ENCODE measurements around the gene MXRA5.
A peak's percentile ranks its signal among the peaks of the same experiment; 100 is the strongest.
"Not testable (repeated sequence)": the region's sequence is repeated elsewhere in the genome, so short reads cannot be mapped to it uniquely, and the experiment has no call there.

Gene MXRA5

DNA sequence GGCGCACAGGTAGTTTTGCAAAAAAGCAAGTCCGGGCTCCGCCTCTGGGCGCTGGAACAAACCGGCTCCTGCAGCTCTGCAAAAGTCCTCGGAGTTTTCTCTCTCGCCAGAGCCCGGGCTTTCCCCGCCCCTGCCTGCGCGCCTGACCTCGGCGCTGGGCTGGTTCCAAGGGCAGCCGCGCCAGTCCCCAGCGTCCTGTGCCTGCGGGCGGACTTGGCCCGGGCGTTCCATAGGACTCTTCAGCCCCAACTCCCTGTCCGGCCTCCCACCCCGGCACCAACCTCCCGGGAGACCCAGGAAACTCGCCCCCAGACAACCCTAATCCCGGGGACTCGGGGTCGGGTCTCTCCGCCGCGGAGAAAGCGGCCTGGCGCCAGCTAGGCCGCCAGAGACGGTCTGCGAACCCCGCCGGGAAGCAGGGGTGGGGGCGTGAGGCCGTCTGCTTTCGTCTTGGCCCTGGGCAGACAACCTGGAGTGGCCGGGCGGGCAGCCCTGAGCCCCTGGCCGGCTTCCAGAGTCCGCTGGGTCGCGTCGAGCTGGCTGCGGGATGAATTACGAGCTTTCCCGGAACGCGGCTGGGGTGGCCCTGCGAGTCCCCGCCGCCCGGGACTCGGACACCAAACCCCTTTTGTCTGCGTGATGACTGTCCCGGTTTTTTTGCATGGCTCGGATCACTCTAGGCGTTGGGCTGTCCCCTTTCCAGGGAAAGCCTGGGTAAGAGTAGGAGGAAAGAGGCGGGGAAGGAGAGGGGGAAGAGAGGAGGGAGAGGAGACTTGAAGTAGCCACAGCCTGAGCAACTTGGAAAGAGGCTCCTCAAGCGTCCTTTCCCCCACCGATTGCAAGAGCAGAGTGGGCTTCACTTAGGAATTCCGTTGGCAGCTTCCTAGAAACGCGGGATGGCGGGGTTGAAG lies 916 bp downstream of the MXRA5 start:
- peak; percentile 77 for ATAC-seq
- TF ChIP-seq PPARA (CRISPR knock-in tag; IDR thresholded peaks at IDR 0.05; ENCODE audit: borderline replicate concordance), result no peak
- no peak for TF ChIP-seq ISL1 (CRISPR knock-in tag; IDR thresholded peaks at IDR 0.05)
- no peak for TF ChIP-seq TCF4 (CRISPR knock-in tag; IDR thresholded peaks at IDR 0.05; ENCODE audit: borderline replicate concordance)
- TF ChIP-seq, protein P1, sequence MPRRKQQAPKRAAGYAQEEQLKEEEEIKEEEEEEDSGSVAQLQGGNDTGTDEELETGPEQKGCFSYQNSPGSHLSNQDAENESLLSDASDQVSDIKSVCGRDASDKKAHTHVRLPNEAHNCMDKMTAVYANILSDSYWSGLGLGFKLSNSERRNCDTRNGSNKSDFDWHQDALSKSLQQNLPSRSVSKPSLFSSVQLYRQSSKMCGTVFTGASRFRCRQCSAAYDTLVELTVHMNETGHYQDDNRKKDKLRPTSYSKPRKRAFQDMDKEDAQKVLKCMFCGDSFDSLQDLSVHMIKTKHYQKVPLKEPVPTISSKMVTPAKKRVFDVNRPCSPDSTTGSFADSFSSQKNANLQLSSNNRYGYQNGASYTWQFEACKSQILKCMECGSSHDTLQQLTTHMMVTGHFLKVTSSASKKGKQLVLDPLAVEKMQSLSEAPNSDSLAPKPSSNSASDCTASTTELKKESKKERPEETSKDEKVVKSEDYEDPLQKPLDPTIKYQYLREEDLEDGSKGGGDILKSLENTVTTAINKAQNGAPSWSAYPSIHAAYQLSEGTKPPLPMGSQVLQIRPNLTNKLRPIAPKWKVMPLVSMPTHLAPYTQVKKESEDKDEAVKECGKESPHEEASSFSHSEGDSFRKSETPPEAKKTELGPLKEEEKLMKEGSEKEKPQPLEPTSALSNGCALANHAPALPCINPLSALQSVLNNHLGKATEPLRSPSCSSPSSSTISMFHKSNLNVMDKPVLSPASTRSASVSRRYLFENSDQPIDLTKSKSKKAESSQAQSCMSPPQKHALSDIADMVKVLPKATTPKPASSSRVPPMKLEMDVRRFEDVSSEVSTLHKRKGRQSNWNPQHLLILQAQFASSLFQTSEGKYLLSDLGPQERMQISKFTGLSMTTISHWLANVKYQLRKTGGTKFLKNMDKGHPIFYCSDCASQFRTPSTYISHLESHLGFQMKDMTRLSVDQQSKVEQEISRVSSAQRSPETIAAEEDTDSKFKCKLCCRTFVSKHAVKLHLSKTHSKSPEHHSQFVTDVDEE (CRISPR knock-in tag; IDR thresholded peaks at IDR 0.05), result no peak
- no peak for TF ChIP-seq ZFP30 (CRISPR knock-in tag; IDR thresholded peaks at IDR 0.05)
- no peak for TF ChIP-seq ZNF565 (CRISPR knock-in tag; conservative IDR thresholded peaks at IDR 0.05; ENCODE audit: low read depth)
- no peak for TF ChIP-seq TOX (CRISPR knock-in tag; IDR thresholded peaks at IDR 0.05; ENCODE audit: borderline replicate concordance)
- TF ChIP-seq PATZ1 (CRISPR knock-in tag; IDR thresholded peaks at IDR 0.05; ENCODE audit: borderline replicate concordance), result no peak

- not testable (repeated sequence) for ATAC-seq
Measured at GRCh38 chrX:3343569-3343968, 2.9 kb downstream of the MXRA5 start.

- TF ChIP-seq ISL1 (CRISPR knock-in tag; IDR thresholded peaks at IDR 0.05) (no peak), GLIS3 (CRISPR knock-in tag; IDR thresholded peaks at IDR 0.05) (no peak), ZNF565 (CRISPR knock-in tag; conservative IDR thresholded peaks at IDR 0.05; ENCODE audit: low read depth) (no peak), TCF4 (CRISPR knock-in tag; IDR thresholded peaks at IDR 0.05; ENCODE audit: borderline replicate concordance) (no peak), ESRRG (CRISPR knock-in tag; IDR thresholded peaks at IDR 0.05) (no peak), SNAI2 (CRISPR knock-in tag; IDR thresholded peaks at IDR 0.05) (no peak), ZNF70 (CRISPR knock-in tag; IDR thresholded peaks at IDR 0.05) (no peak), POU6F1 (CRISPR knock-in tag; IDR thresholded peaks at IDR 0.05; ENCODE audit: borderline replicate concordance, low read depth) (no peak), RARB (CRISPR knock-in tag; IDR thresholded peaks at IDR 0.05) (no peak), ZNF8 (CRISPR knock-in tag; IDR thresholded peaks at IDR 0.05) (no peak), PPARA (CRISPR knock-in tag; IDR thresholded peaks at IDR 0.05; ENCODE audit: borderline replicate concordance) (no peak)
- TF ChIP-seq, protein P1 (CRISPR knock-in tag; IDR thresholded peaks at IDR 0.05), result no peak
- ATAC-seq, result no peak
Measured at GRCh38 chrX:3340016-3340415, 6.4 kb downstream of the MXRA5 start.

DNA sequence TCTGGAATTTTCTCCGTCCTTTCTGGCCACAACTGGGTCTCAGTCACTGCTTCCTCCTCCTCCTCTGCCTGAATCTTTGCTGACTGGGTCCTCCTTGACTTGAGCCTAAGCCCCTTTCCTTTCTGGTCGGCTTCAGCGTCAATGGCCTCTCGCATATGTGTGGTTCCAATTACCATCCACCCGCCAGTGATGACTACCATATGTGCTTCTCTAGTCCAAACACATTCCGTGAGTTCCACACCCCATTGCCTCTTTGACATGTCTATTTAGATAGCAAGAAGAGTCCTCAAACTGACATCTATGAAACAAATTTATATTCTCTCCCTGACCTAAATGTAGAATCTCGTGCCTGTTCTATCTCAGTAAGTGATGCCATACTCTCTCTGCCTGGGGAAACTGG lies 19.8 kb downstream of the MXRA5 start:
- peak; percentile 77 for ATAC-seq
- no peak for TF ChIP-seq CSDC2 (CRISPR knock-in tag; IDR thresholded peaks at IDR 0.05)
- no peak for TF ChIP-seq PATZ1 (CRISPR knock-in tag; IDR thresholded peaks at IDR 0.05; ENCODE audit: borderline replicate concordance)
- no peak for TF ChIP-seq BACH2 (CRISPR knock-in tag; IDR thresholded peaks at IDR 0.05; ENCODE audit: borderline replicate concordance)
- TF ChIP-seq OSR1 (CRISPR knock-in tag; IDR thresholded peaks at IDR 0.05), result no peak
- TF ChIP-seq, protein P1 (CRISPR knock-in tag; IDR thresholded peaks at IDR 0.05), result no peak
- TF ChIP-seq ZNF8 (CRISPR knock-in tag; IDR thresholded peaks at IDR 0.05), result no peak
- no peak for TF ChIP-seq ZFP30 (CRISPR knock-in tag; IDR thresholded peaks at IDR 0.05)
- no peak for TF ChIP-seq ISL1 (CRISPR knock-in tag; IDR thresholded peaks at IDR 0.05)
